Esophagus muscularis mucosa (tissue), 3 donors: ENCODE results near the gene NBPF14.
"Not testable (repeated sequence)": the region's sequence is repeated elsewhere in the genome, so short reads cannot be mapped to it uniquely, and the experiment has no call there.

Experiments used
- CTCF ChIP-seq, 3 experiments: fragments of 200-600 bp in 2 of 3; fragments of 450-650 bp in 1 of 3; sonication (generic) in 2 of 3; IDR thresholded peaks; one replicate each; pipeline ENCODE4 v1.5.1; 2017 to 2019; ENCODE audit warnings: antibody characterized with exemption in 3 of 3, mild to moderate bottlenecking in 2 of 3, moderate library complexity in 1 of 3
- POLR2A ChIP-seq: fragments of 450-650 bp; IDR thresholded peaks from one replicate; pipeline ENCODE4 v1.6.1; 2017; ENCODE audit warnings: antibody characterized with exemption, moderate library complexity, mild to moderate bottlenecking, low read depth
- POLR2AphosphoS5 ChIP-seq, 2 donors: sonication (generic); formaldehyde crosslinking; IDR thresholded peaks; one replicate each; pipeline ENCODE4 v1.6.1; 2017; ENCODE audit warnings: antibody characterized with exemption in 2 of 2

GRCh38 chr1:148526587-148526986 lies 69.2 kb downstream of the NBPF14 start:
- TF ChIP-seq POLR2A; CTCF (IDR thresholded peaks at IDR 0.05); POLR2AphosphoS5 (IDR thresholded peaks at IDR 0.05): not testable (repeated sequence)
